A549 treated with CpdA at 1 μM for 4 hours (cell line): Measurements from ENCODE around the gene MUCL1. TPM values are rescaled to one million over a fixed set of nuclear protein-coding genes. Genes with fewer than 3 reads are reported as not detected.

Source experiments
- total RNA-seq: library from RNA; stranded (reverse); fragments of 200-300 nt; extraction: Qiagen RNA extraction; gene quantifications from 5 replicates; pipeline ENCODE4 v1.2.3, GENCODE V29; 2022; ENCODE audit warnings: low read depth

Gene MUCL1, protein sequence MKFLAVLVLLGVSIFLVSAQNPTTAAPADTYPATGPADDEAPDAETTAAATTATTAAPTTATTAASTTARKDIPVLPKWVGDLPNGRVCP
- total RNA-seq, result not detected in 5 replicates

DNA sequence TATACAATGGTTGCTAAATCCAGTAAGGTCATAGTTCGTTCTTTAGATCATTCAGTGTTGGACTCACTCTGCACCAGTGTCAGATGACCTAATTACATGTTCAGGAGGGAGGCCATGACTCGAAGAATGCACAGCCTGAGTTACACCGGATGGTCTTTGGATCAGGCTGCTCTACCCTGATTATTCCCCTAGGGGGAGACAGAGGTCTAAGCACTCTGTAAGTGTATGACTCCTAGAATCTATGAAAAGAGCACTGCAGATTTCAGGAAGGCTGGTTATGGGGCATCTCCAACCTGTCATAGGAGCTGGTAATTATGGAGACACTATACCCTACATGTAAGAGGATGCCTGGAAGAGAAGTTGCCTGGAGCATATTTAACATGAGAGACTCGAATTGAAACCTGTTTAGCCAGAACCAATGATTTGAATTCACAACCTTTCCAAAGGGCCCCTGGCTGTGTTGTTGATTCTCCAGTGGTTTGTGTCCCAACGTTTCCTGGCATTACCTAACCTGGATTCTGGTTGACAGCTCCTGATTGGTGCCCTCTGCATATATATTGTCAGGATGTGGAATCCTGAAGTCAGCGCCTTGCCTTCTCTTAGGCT is at the start of gene MUCL1:
MUCL1 (plus strand) TSS at position 584 of the 606 bp plus-strand sequence. CDS start 67 bp downstream, outside the sequence.

Other genes starting within 250 kb of the MUCL1 start
- gene LACRT, start 219.6 kb upstream of the MUCL1 start, total RNA-seq, result not detected in 5 replicates
- gene DCD, start 206.2 kb upstream of the MUCL1 start, total RNA-seq, result not detected in 5 replicates
- gene TESPA1, start 130.2 kb downstream of the MUCL1 start, total RNA-seq, result not detected in 5 replicates
- gene NEUROD4, start 165.5 kb downstream of the MUCL1 start, total RNA-seq, result not detected in 5 replicates